DOHH2 (cell line): ENCODE measurements around the gene OTX1.

ENCODE experiments used
- CTCF ChIP-seq: fragments of 200-600 bp; sonication (generic); IDR thresholded peaks from one replicate; pipeline ENCODE4 v1.5.1; 2014; ENCODE audit warnings: antibody characterized with exemption, mild to moderate bottlenecking, low read depth, low read length; ENCODE audit not compliant: poor library complexity, severe bottlenecking
- EZH2phosphoT487 ChIP-seq: fragments of 200-600 bp; sonication (generic); IDR thresholded peaks from 2 replicates; pipeline ENCODE4 v1.6.1; 2017; ENCODE audit warnings: borderline replicate concordance, mild to moderate bottlenecking, antibody characterized with exemption, low read length, moderate library complexity, mixed read lengths

- TF ChIP-seq CTCF (no peak), EZH2phosphoT487 (no peak)
These were observed 6.0 kb upstream of the OTX1 start for GRCh38 chr2:63044362-63045327.
